Lower leg skin (tissue), 3 donors: ENCODE results near the gene TEAD3.

Experiments used
- POLR2A ChIP-seq, 2 donors: fragments of 450-650 bp; IDR thresholded peaks; one replicate each; pipeline ENCODE4 v1.6.1; 2016 to 2017; ENCODE audit warnings: antibody characterized with exemption in 2 of 2, mild to moderate bottlenecking in 1 of 2, moderate library complexity in 1 of 2
- TF ChIP-seq, protein P1 (sequence below), 3 donors: fragments of 450-650 bp; IDR thresholded peaks; one replicate each; pipeline ENCODE4 v1.5.1; 2016; ENCODE audit warnings: antibody characterized with exemption in 3 of 3, mild to moderate bottlenecking in 3 of 3, moderate library complexity in 2 of 3

DNA sequence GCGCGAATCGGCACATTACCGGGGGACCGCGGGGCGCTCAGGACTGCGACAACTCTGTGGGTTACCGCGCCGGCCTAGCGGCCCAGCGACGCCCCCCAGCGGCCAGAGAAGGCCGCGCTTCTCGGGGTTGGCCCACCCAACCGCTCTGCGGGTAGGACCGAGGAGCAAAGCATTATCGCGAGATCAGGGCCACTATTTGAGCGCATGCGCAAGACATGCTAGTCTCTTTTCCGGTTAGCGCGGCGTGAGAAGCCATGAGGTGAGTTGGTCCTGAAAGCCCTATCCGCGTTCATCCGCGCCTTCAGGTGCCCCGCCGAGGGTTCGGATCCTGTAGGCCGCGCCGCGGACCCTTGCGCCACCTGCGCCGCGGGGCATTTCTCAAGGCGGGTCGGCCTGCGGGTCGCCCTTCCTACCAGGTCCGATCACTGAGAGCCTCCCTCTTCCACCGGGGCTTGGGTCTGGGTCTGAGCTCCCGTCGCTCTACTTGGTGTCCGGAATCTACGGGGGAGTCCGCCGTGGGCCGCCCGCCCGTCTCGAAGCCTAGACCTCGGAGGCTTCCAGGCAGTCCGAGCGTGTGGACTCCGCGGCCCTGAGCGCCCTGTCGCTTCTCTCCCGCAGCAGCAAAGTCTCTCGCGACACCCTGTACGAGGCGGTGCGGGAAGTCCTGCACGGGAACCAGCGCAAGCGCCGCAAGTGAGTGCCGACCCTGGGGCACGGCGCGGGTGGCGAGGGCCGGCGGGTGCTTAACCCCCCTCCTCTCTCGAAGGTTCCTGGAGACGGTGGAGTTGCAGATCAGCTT is 28.5 kb downstream of the TEAD3 start, which contains the start of gene RPL10A:
- TF ChIP-seq, protein P1, sequence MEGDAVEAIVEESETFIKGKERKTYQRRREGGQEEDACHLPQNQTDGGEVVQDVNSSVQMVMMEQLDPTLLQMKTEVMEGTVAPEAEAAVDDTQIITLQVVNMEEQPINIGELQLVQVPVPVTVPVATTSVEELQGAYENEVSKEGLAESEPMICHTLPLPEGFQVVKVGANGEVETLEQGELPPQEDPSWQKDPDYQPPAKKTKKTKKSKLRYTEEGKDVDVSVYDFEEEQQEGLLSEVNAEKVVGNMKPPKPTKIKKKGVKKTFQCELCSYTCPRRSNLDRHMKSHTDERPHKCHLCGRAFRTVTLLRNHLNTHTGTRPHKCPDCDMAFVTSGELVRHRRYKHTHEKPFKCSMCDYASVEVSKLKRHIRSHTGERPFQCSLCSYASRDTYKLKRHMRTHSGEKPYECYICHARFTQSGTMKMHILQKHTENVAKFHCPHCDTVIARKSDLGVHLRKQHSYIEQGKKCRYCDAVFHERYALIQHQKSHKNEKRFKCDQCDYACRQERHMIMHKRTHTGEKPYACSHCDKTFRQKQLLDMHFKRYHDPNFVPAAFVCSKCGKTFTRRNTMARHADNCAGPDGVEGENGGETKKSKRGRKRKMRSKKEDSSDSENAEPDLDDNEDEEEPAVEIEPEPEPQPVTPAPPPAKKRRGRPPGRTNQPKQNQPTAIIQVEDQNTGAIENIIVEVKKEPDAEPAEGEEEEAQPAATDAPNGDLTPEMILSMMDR (IDR thresholded peaks at IDR 0.05) = peak in 1 of 3 donors; percentile 80
- peak in 1 of 2 donors; percentile 70 for TF ChIP-seq POLR2A (IDR thresholded peaks at IDR 0.05)
